Measurements from ENCODE around the gene KREMEN1.
"Not testable (repeated sequence)": the region's sequence is repeated elsewhere in the genome, so short reads cannot be mapped to it uniquely, and the experiment has no call there.

Gene KREMEN1

GRCh38 chr22:29079218-29079901 lies 6.5 kb downstream of the KREMEN1 start:
- DNase-seq, result peak; percentile 95

DNA sequence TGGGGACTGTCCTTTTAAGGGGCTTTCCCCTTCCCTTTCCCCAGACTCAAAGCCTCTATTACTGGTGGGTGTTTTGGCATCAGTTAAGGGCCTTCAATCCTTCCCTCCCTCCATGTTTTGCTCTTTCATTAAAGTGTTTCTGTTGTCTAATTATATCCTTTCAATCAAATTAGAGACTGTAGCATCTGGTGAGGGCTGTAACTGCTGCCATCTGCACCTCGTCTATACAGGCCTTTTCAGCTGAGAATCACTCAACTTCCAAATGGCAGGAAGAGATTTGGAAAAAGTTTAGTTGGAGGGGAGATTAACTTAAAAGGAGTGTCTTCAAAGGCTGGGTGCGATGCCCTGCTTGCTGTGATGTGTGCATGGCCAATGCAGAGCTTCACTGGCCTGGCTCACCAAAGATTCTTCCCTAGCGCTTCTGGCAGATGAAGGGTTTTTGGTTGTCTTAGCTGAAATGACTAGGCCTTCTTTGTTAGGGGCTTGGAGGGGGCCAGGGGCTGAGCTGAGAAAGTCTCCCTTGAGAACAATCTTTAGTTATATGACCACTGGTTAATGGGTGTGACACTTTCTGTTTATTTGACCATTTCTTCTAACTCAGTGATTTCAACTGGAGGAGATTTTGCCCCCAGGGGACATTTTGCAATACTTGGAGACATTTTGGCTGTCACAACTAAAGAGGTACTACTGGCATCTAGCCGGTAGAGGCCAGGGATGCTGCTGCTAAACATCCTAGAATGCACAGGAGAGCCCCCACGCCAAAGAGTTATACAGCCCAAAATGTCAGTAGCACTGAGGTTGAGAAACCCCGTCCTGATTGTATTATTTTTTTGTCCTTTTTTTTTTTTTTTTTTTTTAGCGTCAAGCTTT lies 7.5 kb downstream of the KREMEN1 start:
- peak; percentile 78 for DNase-seq

- peak; percentile 56 for DNase-seq
Measured at GRCh38 chr22:29081517-29082236, 8.8 kb downstream of the KREMEN1 start.

GRCh38 chr22:29082826-29083545 lies 10.2 kb downstream of the KREMEN1 start:
- no peak for DNase-seq

- not testable (repeated sequence) for DNase-seq
Measured at GRCh38 chr22:29083576-29083932, 10.7 kb downstream of the KREMEN1 start.

- DNase-seq, result no peak
Measured at GRCh38 chr22:29083933-29084591, 11.2 kb downstream of the KREMEN1 start.

- no peak for DNase-seq
Measured at GRCh38 chr22:29087012-29087411, 14.2 kb downstream of the KREMEN1 start.

GRCh38 chr22:29088809-29089208 lies 16.0 kb downstream of the KREMEN1 start:
- no peak for DNase-seq

- no peak for DNase-seq
Measured at GRCh38 chr22:29089507-29089906, 16.7 kb downstream of the KREMEN1 start.

- no peak for DNase-seq
Measured at GRCh38 chr22:29090039-29090438, 17.2 kb downstream of the KREMEN1 start.

- no peak for DNase-seq
Measured at GRCh38 chr22:29092243-29092642, 19.4 kb downstream of the KREMEN1 start.

GRCh38 chr22:29093030-29093429 lies 20.2 kb downstream of the KREMEN1 start:
- no peak for DNase-seq

DNA sequence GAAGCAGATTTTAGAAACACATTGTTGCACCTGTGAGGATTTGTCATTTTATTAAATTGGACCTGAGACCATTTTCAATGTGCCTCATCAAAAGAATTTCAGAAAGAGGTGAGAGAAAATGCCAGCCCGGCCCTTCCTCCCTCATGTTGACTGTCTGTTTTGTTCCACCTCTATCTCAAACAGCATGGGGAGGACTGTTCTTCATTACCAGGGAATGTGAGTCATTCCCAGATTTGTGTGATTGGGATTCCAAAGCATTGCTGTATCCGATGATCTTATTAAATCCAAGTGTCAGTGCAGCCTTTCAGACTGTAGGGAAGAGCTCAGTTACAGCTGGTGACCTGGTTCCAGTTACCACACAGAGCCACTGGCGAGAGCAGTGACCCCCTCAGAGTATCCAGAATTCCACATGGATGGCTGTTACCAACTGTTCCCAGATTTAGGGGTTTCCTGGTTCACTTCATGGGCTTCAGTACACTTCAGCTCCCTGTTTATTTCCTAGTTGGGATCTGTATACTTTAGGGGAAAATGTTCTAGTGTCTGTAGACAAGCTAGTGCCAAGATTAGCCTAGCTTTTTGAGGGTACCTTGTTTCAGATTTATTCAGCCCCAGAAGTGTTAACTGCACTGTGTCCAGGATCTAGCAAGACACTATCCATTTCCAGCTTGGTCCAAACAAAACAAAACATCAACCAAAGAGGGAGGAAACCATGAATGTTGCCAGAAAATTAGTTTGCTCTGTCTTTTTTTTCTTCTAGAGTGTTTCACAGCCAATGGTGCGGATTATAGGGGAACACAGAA lies 20.9 kb downstream of the KREMEN1 start:
- no peak for DNase-seq

DNA sequence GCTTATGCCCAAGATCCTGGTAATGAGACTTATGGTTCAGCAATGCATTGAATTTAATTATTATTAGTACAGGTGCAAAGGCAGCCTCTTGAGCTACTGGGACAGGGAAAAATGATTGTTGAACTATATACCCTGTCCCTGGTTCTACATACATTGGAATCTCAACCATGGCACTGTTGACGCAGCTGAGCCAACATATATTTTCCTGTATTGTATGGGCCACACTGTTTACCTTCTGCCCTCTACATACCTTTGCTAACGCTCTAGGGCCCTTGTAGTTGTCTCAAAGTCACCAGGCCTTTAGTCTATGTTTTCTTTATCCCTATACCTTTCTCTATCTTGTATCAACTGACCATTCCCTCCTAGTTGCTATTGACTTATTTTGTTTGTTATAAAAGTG lies 22.6 kb downstream of the KREMEN1 start:
- no peak for DNase-seq

- no peak for DNase-seq
Measured at GRCh38 chr22:29096736-29097669, 24.2 kb downstream of the KREMEN1 start.

DNA sequence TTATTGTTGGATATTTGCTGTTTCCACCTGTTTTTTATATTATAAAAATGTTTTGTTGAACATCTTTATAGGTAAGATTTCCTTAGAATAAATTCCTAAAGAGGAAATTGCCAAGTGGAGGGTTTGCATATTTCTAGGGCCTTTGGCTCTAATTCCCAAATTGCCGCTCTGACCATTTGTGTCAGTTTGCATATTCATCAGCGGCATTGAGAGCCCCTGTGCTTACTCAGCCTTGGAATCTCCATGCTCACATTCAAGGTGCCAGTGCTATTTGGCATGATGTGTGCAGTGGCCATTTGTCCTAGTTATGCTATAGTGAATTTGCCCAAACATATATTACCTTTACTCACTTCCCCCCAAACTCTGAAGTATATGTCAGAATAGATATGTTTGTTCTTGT lies 25.5 kb downstream of the KREMEN1 start:
- no peak for DNase-seq

GRCh38 chr22:29102300-29102699 lies 29.5 kb downstream of the KREMEN1 start:
- DNase-seq, result no peak

DNA sequence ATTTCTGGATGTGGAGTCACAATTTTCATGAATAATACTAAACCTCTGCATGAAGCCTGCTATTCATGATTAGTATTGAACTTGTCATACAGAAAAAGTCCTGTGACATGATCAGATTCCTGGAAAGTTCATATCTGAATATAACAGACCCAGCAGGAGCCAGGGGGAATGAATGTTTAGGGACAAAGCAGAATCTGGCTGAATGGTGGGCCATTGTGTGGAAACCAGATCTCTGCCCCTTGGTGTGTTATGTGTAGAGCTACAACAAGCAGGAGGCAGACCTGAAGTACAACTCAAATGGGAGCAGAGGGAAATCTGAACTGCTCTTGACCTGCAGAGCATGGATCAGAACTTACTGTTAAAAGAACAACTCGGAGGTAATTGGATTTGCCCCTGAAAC lies 30.3 kb downstream of the KREMEN1 start:
- DNase-seq, result no peak

- DNase-seq, result no peak
Measured at GRCh38 chr22:29105468-29105867, 32.6 kb downstream of the KREMEN1 start.

DNA sequence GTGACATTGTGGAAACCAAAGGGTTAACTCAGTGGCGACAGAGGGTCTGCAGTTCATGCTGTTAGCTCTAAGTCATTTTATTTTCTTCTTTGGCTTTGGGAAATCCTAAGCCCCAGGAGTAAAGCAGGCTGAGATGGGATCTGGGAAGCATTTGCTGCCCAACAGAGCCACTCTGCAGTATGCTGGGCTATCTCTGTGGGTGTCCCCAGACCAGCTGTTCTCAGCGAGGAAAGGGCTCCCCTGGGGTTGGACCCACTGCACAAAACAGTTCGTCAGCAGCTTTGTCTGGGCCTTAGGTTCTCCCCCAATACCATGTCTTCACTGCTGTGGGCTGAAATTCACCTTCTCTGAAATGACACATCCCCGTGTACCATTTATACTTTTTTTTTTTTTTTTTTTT lies 34.0 kb downstream of the KREMEN1 start:
- no peak for DNase-seq

Data from NCI-H1105 treated with DMSO at 0.1 percent for 48 hours (cell line).